Caco-2 (cell line): ENCODE data around the gene BCR. TPM values are rescaled to one million over a fixed set of nuclear protein-coding genes. Genes with fewer than 3 reads are reported as not detected.
A peak's percentile ranks its signal among the peaks of the same experiment; 100 is the strongest.

Experiments
- BruUV-seq: library from RNA; stranded (reverse); fragments of 400-500 nt; replicated peaks from 2 replicates; lab custom pipeline; 2021; lab: Mats Ljungman, UMichigan
- CTCF ChIA-PET: fragments of 300-600 bp; sonication (Branson Sonifier 250); formaldehyde crosslinking; loops from one replicate; lab custom pipeline; 2022; ENCODE audit warnings: antibody characterized with exemption; lab: Charles Lee
- POLR2A ChIA-PET: fragments of 300-600 bp; sonication (Branson Sonifier 250); formaldehyde crosslinking; loops from one replicate; lab custom pipeline; 2022; ENCODE audit warnings: antibody characterized with exemption; lab: Charles Lee
- DNase-seq, 2 experiments: peaks; one replicate each; pipeline versions ENCODE4 v3.0.0 to v3.0.0-alpha.2; 2020 to 2022
- H3K27me3 ChIP-seq: replicated peaks from 2 replicates; pipeline ENCODE4 v1.6.0; 2011; ENCODE audit warnings: low read length; ENCODE audit not compliant: control insufficient read depth, insufficient read depth
- H3K36me3 ChIP-seq: 2 replicates; pipeline ENCODE4 v1.5.1; 2011; ENCODE audit warnings: low read length; ENCODE audit not compliant: control insufficient read depth, insufficient read depth
- H3K4me1 ChIP-seq: fragments of 250-450 bp; sonication (Bioruptor Pico); 2 replicates; pipeline ENCODE4 v1.5.1; 2020; ENCODE audit warnings: mild to moderate bottlenecking
- H3K4me3 ChIP-seq: 2 replicates; pipeline ENCODE4 v1.5.1; 2011; ENCODE audit warnings: low read depth, mild to moderate bottlenecking, control low read depth, low read length
- H3K9me3 ChIP-seq: fragments of 250-450 bp; sonication (Bioruptor Pico); 2 replicates; pipeline ENCODE4 v1.5.1; 2020; ENCODE audit warnings: mild to moderate bottlenecking, moderate library complexity
- H3K27ac Mint-ChIP-seq: one replicate; pipeline ENCODE4 v1.8.0; 2022; ENCODE audit warnings: mixed read lengths; ENCODE audit not compliant: unreplicated experiment
- H3K27me3 Mint-ChIP-seq: one replicate; pipeline ENCODE4 v1.8.0; 2022; ENCODE audit warnings: mixed read lengths; ENCODE audit not compliant: insufficient read depth, unreplicated experiment
- H3K36me3 Mint-ChIP-seq: one replicate; pipeline ENCODE4 v1.8.0; 2022; ENCODE audit warnings: mild to moderate bottlenecking, mixed read lengths; ENCODE audit not compliant: insufficient read depth, unreplicated experiment
- H3K4me1 Mint-ChIP-seq: one replicate; pipeline ENCODE4 v1.8.0; 2022; ENCODE audit warnings: low read depth, mixed read lengths; ENCODE audit not compliant: unreplicated experiment
- H3K4me3 Mint-ChIP-seq: one replicate; pipeline ENCODE4 v1.8.0; 2022; ENCODE audit warnings: mild to moderate bottlenecking, moderate library complexity, mixed read lengths; ENCODE audit not compliant: unreplicated experiment
- H3K9me3 Mint-ChIP-seq: one replicate; pipeline ENCODE4 v1.8.0; 2022; ENCODE audit warnings: mixed read lengths; ENCODE audit not compliant: unreplicated experiment
- intact Hi-C: fragments of 100-400 bp; cut with micrococcal nuclease; formaldehyde crosslinking; loops from one replicate; pipeline ENCODE4 v1.10.0; 2022; ENCODE audit not compliant: unreplicated experiment
- total RNA-seq: library from RNA; stranded (reverse); gene quantifications from 2 replicates; pipeline ENCODE4 v1.2.3, GENCODE V29; 2022
- TF ChIP-seq, protein P1 (sequence below), 2 experiments: fragments of 200-600 bp in 1 of 2; IDR thresholded peaks; 1 replicate in 1 of 2; 2 replicates in 1 of 2; pipeline versions ENCODE4 v1.5.1 to v1.8.0; 2011 to 2022; ENCODE audit warnings: antibody characterized with exemption in 1 of 2, control low read depth in 1 of 2, inconsistent platforms in 1 of 2, low read depth in 1 of 2, low read length in 1 of 2, mild to moderate bottlenecking in 1 of 2, moderate library complexity in 1 of 2; ENCODE audit not compliant: insufficient read depth in 1 of 2, severe bottlenecking in 1 of 2, unreplicated experiment in 1 of 2

The BCR gene
- total RNA-seq, 1 experiment from 2014 or later = 87.4 TPM

DNA sequence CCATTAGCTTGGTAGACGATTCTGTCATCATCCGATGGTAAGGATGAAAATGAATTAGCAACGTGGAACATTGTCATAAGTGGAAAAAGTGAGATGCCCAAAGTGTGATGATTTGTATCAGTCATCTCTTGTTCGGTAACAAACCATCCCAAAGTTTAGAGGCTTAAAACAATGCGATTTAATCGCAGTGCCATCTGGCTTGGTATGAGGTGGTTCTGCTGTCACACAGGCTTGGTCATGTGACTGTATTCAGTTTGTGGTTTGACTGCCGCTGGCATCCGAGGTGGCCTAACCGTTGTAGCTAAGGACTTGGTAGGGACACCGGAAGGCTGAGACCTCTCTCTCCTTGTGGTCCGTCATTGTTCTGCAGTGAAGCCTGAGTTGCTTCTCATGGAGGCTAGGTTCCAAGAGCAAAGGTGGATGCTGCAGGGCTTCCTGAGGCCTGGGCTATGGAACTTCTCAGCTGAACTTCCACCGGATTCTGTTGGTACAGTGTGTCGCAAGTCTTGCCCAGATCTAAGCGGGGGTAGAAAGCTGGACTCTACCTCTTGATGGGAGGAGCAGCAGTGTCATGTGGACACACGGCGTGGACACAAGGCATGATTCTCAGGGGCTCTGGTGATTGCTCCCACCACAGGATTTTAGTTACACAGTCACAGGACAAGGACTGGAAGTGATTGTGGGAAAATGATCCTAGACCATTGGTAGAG is 36.3 kb downstream of the BCR start:
- peaks cover 5% of the 10 kb centered on the region for H3K36me3 Mint-ChIP-seq
- CTCF ChIA-PET = no interaction called here
- H3K27me3 Mint-ChIP-seq = no peaks in the 10 kb centered on the region
- no peaks in the 10 kb centered on the region for H3K9me3 Mint-ChIP-seq
- intact Hi-C loops = no loop called here
- no peak overlapping the region for H3K4me3 Mint-ChIP-seq
- no peak for DNase-seq
- TF ChIP-seq, protein P1, sequence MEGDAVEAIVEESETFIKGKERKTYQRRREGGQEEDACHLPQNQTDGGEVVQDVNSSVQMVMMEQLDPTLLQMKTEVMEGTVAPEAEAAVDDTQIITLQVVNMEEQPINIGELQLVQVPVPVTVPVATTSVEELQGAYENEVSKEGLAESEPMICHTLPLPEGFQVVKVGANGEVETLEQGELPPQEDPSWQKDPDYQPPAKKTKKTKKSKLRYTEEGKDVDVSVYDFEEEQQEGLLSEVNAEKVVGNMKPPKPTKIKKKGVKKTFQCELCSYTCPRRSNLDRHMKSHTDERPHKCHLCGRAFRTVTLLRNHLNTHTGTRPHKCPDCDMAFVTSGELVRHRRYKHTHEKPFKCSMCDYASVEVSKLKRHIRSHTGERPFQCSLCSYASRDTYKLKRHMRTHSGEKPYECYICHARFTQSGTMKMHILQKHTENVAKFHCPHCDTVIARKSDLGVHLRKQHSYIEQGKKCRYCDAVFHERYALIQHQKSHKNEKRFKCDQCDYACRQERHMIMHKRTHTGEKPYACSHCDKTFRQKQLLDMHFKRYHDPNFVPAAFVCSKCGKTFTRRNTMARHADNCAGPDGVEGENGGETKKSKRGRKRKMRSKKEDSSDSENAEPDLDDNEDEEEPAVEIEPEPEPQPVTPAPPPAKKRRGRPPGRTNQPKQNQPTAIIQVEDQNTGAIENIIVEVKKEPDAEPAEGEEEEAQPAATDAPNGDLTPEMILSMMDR (IDR thresholded peaks at IDR 0.05; ENCODE audit: insufficient read depth in 1 of 2, low read depth in 1 of 2, low read length in 1 of 2, severe bottlenecking in 1 of 2, unreplicated experiment in 1 of 2) = no peak
- no TSS peak for BruUV-seq
- H3K36me3 ChIP-seq = no peaks in the 10 kb centered on the region
- POLR2A ChIA-PET = no interaction called here
- peaks cover 41% of the 10 kb centered on the region for H3K4me1 ChIP-seq
- peak overlapping the region; percentile 19 for H3K27ac Mint-ChIP-seq
- H3K4me3 ChIP-seq = no peak overlapping the region
- H3K9me3 ChIP-seq = no peaks in the 10 kb centered on the region
- peaks cover 39% of the 10 kb centered on the region for H3K4me1 Mint-ChIP-seq
- no peaks in the 10 kb centered on the region for H3K27me3 ChIP-seq

DNA sequence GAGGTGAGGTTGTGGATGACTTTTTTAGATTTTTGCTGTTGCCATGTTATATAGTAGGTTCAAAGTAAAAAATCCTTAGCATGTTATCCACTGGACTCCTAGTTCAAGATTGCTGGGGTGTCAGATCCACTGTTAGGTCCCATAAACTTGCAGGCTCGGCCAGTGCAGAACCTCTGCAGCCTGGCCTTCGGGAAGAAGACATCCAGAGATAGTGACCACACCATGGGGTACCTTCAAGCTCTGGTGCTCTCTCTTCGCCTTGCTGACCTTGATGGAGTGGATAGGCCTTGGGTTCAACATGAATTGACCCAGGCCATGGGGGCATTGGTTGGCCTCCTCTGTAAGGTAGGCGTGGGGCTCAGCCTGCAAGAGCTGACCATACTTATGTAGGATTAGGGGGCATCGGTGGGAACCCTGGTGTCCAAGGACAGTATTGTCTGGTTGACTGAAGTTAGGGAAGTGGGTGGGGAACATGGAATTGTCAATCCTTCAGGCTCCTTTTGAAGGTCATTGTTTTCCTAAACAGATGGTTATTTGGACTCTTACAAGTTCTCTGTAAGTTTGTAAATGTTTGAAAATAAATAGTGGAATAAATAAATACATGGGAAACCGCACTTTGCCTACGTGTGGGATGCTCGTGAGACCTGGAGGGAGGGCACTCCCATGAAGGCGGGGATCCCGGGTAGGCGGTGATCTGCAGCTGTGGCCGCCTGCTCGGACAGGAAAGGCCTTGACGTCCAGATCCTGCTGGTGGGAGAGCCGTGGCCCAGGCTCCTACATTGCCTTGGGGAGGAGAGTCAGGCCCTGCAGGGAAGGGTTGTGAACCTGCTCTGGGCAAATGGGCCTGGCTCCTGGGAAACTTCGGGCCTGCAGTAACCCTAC is 37.1 kb downstream of the BCR start:
- Mint-ChIP-seq H3K4me3 (no peak overlapping the region), H3K9me3 (no peaks in the 10 kb centered on the region), H3K36me3 (peaks cover 5% of the 10 kb centered on the region), H3K4me1 (peaks cover 44% of the 10 kb centered on the region), H3K27ac (no peak overlapping the region), H3K27me3 (no peaks in the 10 kb centered on the region)
- no TSS peak for BruUV-seq
- ChIA-PET POLR2A (no interaction called here), CTCF (interaction anchor here (2.3 kb wide), 1 partner anchor 64 kb away, joined by 7 read pairs; no protein-coding TSS in a partner anchor)
- intact Hi-C loops = no loop called here
- TF ChIP-seq, protein P1 (IDR thresholded peaks at IDR 0.05; ENCODE audit: insufficient read depth in 1 of 2, low read depth in 1 of 2, low read length in 1 of 2, severe bottlenecking in 1 of 2, unreplicated experiment in 1 of 2) = no peak
- no peaks in the 10 kb centered on the region for H3K36me3 ChIP-seq
- no peaks in the 10 kb centered on the region for H3K27me3 ChIP-seq
- H3K4me1 ChIP-seq = peaks cover 41% of the 10 kb centered on the region
- H3K9me3 ChIP-seq = no peaks in the 10 kb centered on the region
- H3K4me3 ChIP-seq = no peak overlapping the region
- DNase-seq = no peak

DNA sequence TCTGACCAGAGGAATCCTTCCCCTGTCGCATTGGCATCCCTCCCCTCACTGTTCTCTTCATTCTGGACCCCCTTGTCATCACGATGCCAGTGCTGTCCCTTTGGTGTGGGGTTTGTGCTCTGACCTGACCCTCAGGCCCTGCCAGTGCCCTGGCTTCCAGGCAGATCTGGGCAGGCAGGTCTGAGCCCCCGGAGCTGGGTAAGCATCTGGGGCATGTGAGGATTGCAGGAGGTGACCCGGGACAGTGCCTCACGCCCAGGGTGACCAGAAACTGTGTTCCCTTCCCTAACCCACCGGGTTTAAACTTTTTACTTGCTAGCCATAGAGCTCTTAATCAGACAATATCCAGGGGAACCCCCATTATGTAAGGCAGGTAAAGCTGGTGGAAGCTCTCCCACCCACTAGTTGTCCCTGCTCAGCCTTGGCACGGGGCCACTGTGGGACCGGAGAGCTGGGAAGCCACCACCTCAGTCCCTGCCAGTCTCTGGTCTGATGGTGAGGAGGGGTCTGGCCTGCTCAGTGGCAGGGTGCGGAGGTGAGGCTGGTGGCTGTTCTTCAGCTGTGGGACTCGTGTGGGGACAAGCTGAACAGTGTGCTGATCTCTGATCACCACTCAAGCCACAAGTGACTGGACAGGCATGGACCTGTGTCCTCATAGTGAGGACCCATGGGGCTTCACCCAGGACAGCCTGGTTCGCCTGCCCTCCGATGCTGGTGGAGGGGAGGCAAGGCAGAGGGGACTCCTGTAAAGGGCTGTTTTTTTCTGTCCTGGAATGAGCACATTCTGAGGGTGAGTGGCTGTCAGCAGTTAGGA is 38.0 kb downstream of the BCR start:
- H3K4me3 Mint-ChIP-seq = no peak overlapping the region
- H3K4me1 Mint-ChIP-seq = peaks cover 46% of the 10 kb centered on the region
- peak overlapping the region; percentile 53 for H3K27ac Mint-ChIP-seq
- no TSS peak for BruUV-seq
- H3K9me3 Mint-ChIP-seq = no peaks in the 10 kb centered on the region
- intact Hi-C loops = no loop called here
- TF ChIP-seq, protein P1 (IDR thresholded peaks at IDR 0.05; ENCODE audit: insufficient read depth in 1 of 2, low read depth in 1 of 2, low read length in 1 of 2, severe bottlenecking in 1 of 2, unreplicated experiment in 1 of 2) = no peak
- Histone ChIP-seq H3K4me3 (no peak overlapping the region), H3K27me3 (no peaks in the 10 kb centered on the region), H3K36me3 (no peaks in the 10 kb centered on the region), H3K9me3 (no peaks in the 10 kb centered on the region), H3K4me1 (peaks cover 41% of the 10 kb centered on the region)
- H3K27me3 Mint-ChIP-seq = no peaks in the 10 kb centered on the region
- DNase-seq = no peak
- H3K36me3 Mint-ChIP-seq = peaks cover 5% of the 10 kb centered on the region
- CTCF ChIA-PET = interaction anchor here (2.3 kb wide), 1 partner anchor 64 kb away, joined by 7 read pairs; no protein-coding TSS in a partner anchor
- POLR2A ChIA-PET = no interaction called here
